Adrenal gland (tissue), 5 donors: ENCODE measurements around the gene LRRC1.

Experiments used
- POLR2A ChIP-seq, 2 donors: fragments of 450-650 bp; IDR thresholded peaks; one replicate each; pipeline ENCODE4 v1.6.1; 2017; ENCODE audit warnings: antibody characterized with exemption in 2 of 2, mild to moderate bottlenecking in 2 of 2, moderate library complexity in 1 of 2
- TF ChIP-seq, protein P1 (sequence below), 6 experiments: fragments of 450-650 bp in 4 of 6; fragments of 200-600 bp in 2 of 6; sonication (generic) in 1 of 6; IDR thresholded peaks; 1 replicate in 5 of 6; 2 replicates in 1 of 6; pipeline versions ENCODE4 v1.5.1 to v1.8.0; 2016 to 2021; ENCODE audit warnings: antibody characterized with exemption in 6 of 6, mild to moderate bottlenecking in 2 of 6, moderate library complexity in 1 of 6
- donor health status: DM: no; HTN: no; CAD: no.

- no peak for TF ChIP-seq POLR2A (IDR thresholded peaks at IDR 0.05)
- TF ChIP-seq, protein P1, sequence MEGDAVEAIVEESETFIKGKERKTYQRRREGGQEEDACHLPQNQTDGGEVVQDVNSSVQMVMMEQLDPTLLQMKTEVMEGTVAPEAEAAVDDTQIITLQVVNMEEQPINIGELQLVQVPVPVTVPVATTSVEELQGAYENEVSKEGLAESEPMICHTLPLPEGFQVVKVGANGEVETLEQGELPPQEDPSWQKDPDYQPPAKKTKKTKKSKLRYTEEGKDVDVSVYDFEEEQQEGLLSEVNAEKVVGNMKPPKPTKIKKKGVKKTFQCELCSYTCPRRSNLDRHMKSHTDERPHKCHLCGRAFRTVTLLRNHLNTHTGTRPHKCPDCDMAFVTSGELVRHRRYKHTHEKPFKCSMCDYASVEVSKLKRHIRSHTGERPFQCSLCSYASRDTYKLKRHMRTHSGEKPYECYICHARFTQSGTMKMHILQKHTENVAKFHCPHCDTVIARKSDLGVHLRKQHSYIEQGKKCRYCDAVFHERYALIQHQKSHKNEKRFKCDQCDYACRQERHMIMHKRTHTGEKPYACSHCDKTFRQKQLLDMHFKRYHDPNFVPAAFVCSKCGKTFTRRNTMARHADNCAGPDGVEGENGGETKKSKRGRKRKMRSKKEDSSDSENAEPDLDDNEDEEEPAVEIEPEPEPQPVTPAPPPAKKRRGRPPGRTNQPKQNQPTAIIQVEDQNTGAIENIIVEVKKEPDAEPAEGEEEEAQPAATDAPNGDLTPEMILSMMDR (IDR thresholded peaks at IDR 0.05): no peak
Measured at GRCh38 chr6:53915026-53915691, 120.4 kb downstream of the LRRC1 start.
